Body of pancreas (tissue), 4 donors: ENCODE data around the gene GRIFIN.

ENCODE experiments used
- POLR2A ChIP-seq, 3 donors: fragments of 450-650 bp; IDR thresholded peaks; one replicate each; pipeline ENCODE4 v1.6.1; 2016; ENCODE audit warnings: antibody characterized with exemption in 3 of 3, mild to moderate bottlenecking in 2 of 3
- TF ChIP-seq, protein P1 (sequence below), 7 experiments: fragments of 450-650 bp in 4 of 7; fragments of 200-600 bp in 3 of 7; sonication (generic) in 3 of 7; IDR thresholded peaks; one replicate each; pipeline ENCODE4 v1.5.1; 2016 to 2019; ENCODE audit warnings: antibody characterized with exemption in 7 of 7

- TF ChIP-seq, protein P1, sequence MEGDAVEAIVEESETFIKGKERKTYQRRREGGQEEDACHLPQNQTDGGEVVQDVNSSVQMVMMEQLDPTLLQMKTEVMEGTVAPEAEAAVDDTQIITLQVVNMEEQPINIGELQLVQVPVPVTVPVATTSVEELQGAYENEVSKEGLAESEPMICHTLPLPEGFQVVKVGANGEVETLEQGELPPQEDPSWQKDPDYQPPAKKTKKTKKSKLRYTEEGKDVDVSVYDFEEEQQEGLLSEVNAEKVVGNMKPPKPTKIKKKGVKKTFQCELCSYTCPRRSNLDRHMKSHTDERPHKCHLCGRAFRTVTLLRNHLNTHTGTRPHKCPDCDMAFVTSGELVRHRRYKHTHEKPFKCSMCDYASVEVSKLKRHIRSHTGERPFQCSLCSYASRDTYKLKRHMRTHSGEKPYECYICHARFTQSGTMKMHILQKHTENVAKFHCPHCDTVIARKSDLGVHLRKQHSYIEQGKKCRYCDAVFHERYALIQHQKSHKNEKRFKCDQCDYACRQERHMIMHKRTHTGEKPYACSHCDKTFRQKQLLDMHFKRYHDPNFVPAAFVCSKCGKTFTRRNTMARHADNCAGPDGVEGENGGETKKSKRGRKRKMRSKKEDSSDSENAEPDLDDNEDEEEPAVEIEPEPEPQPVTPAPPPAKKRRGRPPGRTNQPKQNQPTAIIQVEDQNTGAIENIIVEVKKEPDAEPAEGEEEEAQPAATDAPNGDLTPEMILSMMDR (IDR thresholded peaks at IDR 0.05) = no peak
- TF ChIP-seq POLR2A (IDR thresholded peaks at IDR 0.05) = no peak
These were observed 39.1 kb downstream of the GRIFIN start for GRCh38 chr7:2437136-2437535.
